ENCODE results near the gene FBRSL1. TPM values are rescaled to one million over a fixed set of nuclear protein-coding genes. Genes with fewer than 3 reads are reported as not detected.

FBRSL1 gene
- total and polyA plus RNA-seq, 2 of the 8 experiments (the other 6 are each of a cell fraction or from before 2014, with no cell fraction given), result 18.4 to 109 TPM

- no peak for TF ChIP-seq PHF8 (conservative IDR thresholded peaks at IDR 0.05; ENCODE audit: low read depth, low read length)
- no peak for TF ChIP-seq JUND (IDR thresholded peaks at IDR 0.05; ENCODE audit: low read length)
- TF ChIP-seq, protein P1, sequence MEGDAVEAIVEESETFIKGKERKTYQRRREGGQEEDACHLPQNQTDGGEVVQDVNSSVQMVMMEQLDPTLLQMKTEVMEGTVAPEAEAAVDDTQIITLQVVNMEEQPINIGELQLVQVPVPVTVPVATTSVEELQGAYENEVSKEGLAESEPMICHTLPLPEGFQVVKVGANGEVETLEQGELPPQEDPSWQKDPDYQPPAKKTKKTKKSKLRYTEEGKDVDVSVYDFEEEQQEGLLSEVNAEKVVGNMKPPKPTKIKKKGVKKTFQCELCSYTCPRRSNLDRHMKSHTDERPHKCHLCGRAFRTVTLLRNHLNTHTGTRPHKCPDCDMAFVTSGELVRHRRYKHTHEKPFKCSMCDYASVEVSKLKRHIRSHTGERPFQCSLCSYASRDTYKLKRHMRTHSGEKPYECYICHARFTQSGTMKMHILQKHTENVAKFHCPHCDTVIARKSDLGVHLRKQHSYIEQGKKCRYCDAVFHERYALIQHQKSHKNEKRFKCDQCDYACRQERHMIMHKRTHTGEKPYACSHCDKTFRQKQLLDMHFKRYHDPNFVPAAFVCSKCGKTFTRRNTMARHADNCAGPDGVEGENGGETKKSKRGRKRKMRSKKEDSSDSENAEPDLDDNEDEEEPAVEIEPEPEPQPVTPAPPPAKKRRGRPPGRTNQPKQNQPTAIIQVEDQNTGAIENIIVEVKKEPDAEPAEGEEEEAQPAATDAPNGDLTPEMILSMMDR (IDR thresholded peaks at IDR 0.05; ENCODE audit: control extremely low read depth in 1 of 3, insufficient read depth in 1 of 3, low read depth in 1 of 3, low read length in 3 of 3), result no peak
- no peak for FAIRE-seq
- H3K4me2 ChIP-seq (ENCODE audit: insufficient read depth in 1 of 2, low read depth in 2 of 2, low read length in 2 of 2), result no peak overlapping the region
- no peak overlapping the region for H2AK5ac ChIP-seq (ENCODE audit: low read depth, low read length)
- no peak overlapping the region for H3K4ac ChIP-seq (replicated peaks; ENCODE audit: insufficient read length, low read depth, low read length)
- ChIA-PET POLR2A (ENCODE audit: partially characterized antibody) (no interaction called here), CTCF (ENCODE audit: partially characterized antibody) (interaction anchor here (0.7 to 1.9 kb wide), 8 partner anchors 9 to 88 kb away, joined by 3 to 7 read pairs (median 3); no protein-coding TSS in a partner anchor)
- H3K18ac ChIP-seq (ENCODE audit: extremely low read depth, low read length), result no peak overlapping the region
- WGBS, 2 experiments (ENCODE audit: extremely low coverage in 1 of 2, insufficient coverage in 1 of 2, insufficient read length in 1 of 2, insufficient replicate concordance in 2 of 2, low coverage in 1 of 2, low lambda C conversion rate in 2 of 2, missing lambda C conversion rate in 1 of 2), result 87% methylated on average over 18 of the region's 18 CpGs; no CpG with 5 or more reads in 1 of the 2 experiments
- no peaks in the 10 kb centered on the region; a peak in 1 of 7 replicates for H3K4me1 ChIP-seq (replicated peaks in 1 of 4; ENCODE audit: control insufficient read depth in 3 of 4, insufficient read depth in 4 of 4, low read length in 3 of 4)
- H3K9ac ChIP-seq (replicated peaks in 1 of 4; ENCODE audit: extremely low read depth in 1 of 4, low read depth in 3 of 4, low read length in 3 of 4), result no peak overlapping the region
- H3K14ac ChIP-seq (ENCODE audit: insufficient read length), result no peak overlapping the region
- H4K20me1 ChIP-seq (replicated peaks in 1 of 2; ENCODE audit: control insufficient read depth in 1 of 2, insufficient read depth in 2 of 2, low read length in 2 of 2), result peaks cover 8 to 20% of the 10 kb centered on the region in 2 experiments
- H4K91ac ChIP-seq (replicated peaks; ENCODE audit: insufficient read length, low read length), result no peak overlapping the region
- H3K56ac ChIP-seq (replicated peaks; ENCODE audit: insufficient read length, low read depth, low read length), result no peak overlapping the region
- H2BK12ac ChIP-seq (ENCODE audit: low read depth, low read length), result no peak overlapping the region
- H3K23ac ChIP-seq (ENCODE audit: insufficient read length), result no peak overlapping the region
- peaks cover 8% of the 10 kb centered on the region for H3K23me2 ChIP-seq (ENCODE audit: low read depth, low read length)
- no peak overlapping the region for H3K4me3 ChIP-seq (ENCODE audit: extremely low read depth in 1 of 4, insufficient read depth in 2 of 4, low read depth in 3 of 4, low read length in 4 of 4)
- no peak overlapping the region for H2BK5ac ChIP-seq (ENCODE audit: low read depth, low read length)
- H3K79me2 ChIP-seq (ENCODE audit: control insufficient read depth in 1 of 2, insufficient read depth in 2 of 2, low read length in 2 of 2), result no peaks in the 10 kb centered on the region
- H2BK120ac ChIP-seq (replicated peaks; ENCODE audit: low read depth, low read length), result no peak overlapping the region
- no peak overlapping the region; the same call in 1 of the 2 replicates for H4K8ac ChIP-seq (ENCODE audit: extremely low read depth, insufficient read depth, low read length)
- H3K36me3 ChIP-seq (ENCODE audit: control insufficient read depth in 2 of 4, insufficient read depth in 4 of 4, low read length in 3 of 4), result no peaks in the 10 kb centered on the region
- H3K27ac ChIP-seq (ENCODE audit: low read depth, low read length), result no peak overlapping the region
- no peak overlapping the region for H2BK20ac ChIP-seq (ENCODE audit: low read length)
- no peak overlapping the region for H2AFZ ChIP-seq (ENCODE audit: low read length)
- H3K27me3 ChIP-seq (replicated peaks in 1 of 4; ENCODE audit: control insufficient read depth in 3 of 4, extremely low read depth in 1 of 4, insufficient read depth in 3 of 4, low read length in 3 of 4), result peaks cover 0 to 36% (median 24%) of the 10 kb centered on the region in 4 experiments; a peak in 6 of 7 replicates
- DNase-seq (ENCODE audit: low read depth in 1 of 2, low spot score in 2 of 2), result no peak
- no peak overlapping the region for H2BK15ac ChIP-seq (ENCODE audit: low read length)
- peaks cover 5% of the 10 kb centered on the region; the same call in 1 of the 2 replicates for H3K79me1 ChIP-seq (ENCODE audit: low read depth, low read length)
- H4K5ac ChIP-seq (ENCODE audit: insufficient read length, low read depth, low read length), result no peak overlapping the region
- H3K9me3 ChIP-seq (ENCODE audit: insufficient read depth in 2 of 2, low read depth in 1 of 2, low read length in 1 of 2), result peaks cover 10 to 15% of the 10 kb centered on the region in 2 experiments
These were observed 26.4 kb downstream of the FBRSL1 start for GRCh38 chr12:132516095-132517012.
